ENCODE results near the gene SPAG17.

GRCh38 chr1:118116401-118116800 is 68.6 kb downstream of the SPAG17 start:
- TF ChIP-seq CTCF (IDR thresholded peaks at IDR 0.05; ENCODE audit: insufficient read depth, low read depth, low read length) (no peak), EZH2 (IDR thresholded peaks at IDR 0.05; ENCODE audit: insufficient read depth, low read length) (no peak)

All from astrocyte (in vitro differentiated cells and primary cell).